HuH-7 (cell line): Measurements from ENCODE around the gene CCDC178.
A peak's percentile ranks its signal among the peaks of the same experiment; 100 is the strongest.

Source experiments
- DNase-seq: peaks from one replicate; pipeline ENCODE4 v3.0.0; 2011; ENCODE audit warnings: low spot score

Gene CCDC178

DNA sequence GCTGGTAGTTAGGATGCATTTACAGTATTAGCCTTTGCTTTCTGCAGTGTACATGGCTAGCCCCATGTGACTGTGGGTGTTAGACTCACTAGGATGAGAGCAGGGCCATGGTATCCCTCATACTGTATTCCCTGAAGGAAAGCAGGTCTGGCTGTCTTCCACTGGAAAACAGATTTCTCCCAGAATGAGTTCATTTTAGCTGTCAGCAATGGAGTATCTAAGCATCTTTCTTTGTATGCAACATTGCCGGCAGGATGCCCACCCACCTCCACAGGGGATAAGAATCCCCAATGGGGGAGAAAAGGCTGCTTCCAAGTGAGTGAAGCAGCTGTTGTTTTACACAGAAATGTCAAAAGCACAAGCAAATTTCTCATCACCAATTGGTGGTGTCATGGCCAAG is 525.0 kb downstream of the CCDC178 start:
- DNase-seq: no peak

DNA sequence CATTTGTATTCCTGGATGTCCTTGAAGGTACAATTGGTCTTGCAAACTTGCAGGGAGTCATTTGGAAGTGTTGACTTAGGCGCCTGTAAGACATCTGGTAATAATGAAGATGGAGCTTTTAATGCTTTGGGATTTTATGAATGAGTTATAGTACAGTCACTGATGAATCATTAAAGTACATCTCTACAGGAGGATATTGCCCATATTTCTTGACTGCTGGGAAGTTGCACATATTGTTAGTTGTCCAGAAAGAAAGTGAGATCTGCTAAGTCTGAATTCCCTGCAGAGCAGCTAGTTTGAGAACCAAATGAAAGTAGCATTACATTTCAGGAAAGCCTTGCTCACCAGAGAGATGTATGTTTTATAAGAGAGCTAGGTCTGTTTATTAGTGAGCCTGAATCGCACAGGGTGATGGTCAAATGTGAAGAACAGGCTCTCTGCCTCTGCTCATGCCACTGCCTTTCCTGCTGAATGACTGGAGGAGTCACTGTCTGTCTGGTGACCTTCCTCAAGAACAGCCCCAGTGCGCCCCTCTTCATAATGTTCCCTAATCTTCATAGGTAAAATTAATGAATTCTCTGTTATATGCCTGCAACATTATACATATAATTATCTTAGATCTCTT is 528.7 kb downstream of the CCDC178 start:
- DNase-seq: no peak

DNA sequence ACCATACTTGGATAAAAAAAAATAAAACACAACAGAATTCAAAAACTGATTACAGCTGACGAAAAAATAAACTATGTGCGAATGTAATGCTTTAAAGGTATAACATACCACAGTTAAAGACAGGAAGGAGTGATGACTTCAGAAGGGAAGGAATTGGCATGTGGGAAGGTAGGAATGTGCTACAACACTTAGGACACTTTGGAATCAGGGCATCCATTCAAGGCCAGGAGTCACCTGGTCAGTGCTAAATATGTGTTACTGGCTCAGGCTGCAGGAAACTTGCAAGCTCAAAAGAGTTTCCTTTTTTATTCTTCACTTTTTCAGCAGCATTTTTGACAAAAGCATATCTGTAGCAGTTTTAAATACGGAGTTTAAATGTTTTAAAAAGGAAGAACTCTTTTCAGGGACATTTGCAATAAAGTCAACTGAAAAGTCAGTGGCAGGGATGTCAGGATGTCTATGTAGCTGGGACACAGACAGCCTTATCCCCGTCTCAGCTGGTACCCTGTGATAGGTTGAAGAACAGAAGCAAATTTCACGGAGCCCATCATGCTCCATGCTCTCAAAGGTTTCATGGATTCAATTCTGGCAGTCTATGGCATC is 529.7 kb downstream of the CCDC178 start:
- DNase-seq: no peak

DNA sequence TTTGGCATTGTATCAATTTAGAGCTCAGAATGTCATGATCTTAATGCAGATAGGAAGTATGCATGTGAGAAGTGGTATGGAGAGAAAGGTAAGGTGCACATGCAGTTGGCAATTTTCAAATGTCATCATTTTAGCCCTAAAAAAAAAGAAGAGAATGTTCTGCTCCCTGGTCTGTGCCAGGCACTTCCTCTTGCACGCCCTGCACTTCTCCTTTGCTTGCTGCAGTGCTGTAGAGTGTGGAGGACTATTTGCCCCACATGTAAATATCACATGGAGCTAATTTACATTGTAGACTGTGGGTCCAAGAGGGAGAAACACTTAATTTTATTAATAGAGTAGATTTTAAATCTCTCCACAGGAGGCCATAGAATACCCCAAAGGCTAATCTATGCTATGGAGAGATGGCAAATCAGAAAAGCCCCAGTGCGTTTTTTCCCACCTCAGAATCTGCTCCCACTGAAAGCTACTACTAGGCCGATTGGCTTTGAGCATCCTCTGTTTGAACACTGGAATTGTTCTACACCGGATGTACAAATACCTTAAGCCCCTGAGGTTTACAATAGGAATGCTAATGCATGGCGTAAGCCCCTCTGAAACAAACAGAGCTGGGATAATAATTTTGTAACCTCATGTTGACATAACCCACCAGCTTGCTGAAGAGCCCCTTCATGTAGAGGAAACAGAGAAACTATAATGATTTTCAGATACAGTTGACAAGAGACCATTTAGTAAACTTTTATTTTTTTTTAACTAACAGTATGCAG is 530.5 kb downstream of the CCDC178 start:
- DNase-seq: no peak

DNA sequence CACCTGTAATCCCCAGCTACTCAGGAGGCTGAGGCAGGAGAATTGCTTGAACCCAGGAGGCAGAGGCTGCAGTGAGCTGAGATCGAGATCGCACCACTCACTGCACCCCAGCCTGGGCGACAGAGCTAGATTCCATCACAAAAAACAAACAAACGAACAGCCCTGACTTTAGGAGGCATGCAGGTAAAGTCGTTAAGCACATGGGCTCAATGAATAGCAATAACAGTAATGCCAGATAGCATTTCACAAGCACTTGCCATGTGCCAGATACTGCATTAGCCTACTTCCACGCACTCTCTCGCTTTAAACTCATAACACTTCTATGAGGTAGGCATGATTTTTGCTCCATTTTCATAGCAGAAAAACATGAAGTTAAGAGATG is 532.1 kb downstream of the CCDC178 start:
- DNase-seq: no peak

DNA sequence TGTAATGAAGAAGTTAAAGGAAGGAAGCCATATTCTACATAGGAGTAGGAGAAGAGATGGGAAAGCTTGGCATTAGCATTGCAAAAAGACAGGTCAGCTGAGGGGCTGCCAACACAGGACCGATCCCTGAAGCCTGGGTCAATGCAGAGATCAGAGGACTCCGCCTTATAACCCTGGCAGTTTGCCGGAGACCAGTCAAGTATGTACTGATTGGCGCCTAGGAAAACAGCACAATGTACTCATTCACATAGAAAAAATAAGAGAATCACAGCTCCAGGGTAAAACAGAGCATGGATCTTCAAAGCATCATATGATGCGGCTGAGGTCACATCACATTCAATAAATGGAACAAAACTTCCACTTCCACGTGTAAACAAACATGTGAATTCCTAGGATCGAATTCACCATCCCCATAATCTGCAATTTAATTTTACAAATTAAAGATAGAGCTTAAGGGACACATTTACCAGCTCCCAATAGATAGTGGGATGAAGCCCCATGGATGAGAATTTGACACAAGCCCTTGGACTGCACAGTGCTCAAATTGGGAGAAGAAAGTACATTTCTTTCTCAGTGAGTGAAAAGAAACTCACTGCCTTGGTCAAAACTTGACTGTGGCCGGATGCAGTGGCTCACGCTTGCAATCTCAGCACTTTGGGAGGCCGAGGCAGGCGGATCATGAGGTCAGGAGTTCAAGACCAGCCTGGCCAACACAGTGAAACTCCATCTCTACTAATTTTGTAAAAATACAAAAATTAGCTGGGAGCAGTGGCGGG is 532.7 kb downstream of the CCDC178 start:
- no peak for DNase-seq

DNA sequence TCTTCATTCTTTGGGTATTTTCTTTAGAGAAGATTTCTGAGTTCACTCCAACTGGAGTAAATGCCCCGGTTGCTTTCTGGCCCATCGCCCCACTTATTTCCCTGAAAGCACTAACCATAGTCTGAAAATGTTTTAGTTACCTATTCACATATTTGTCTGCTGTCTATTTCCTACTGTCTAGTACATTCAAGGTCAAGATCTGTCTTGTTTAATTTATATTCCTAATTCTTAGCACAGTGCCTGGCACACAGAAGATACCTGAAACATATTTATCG is 533.3 kb downstream of the CCDC178 start:
- no peak for DNase-seq

DNA sequence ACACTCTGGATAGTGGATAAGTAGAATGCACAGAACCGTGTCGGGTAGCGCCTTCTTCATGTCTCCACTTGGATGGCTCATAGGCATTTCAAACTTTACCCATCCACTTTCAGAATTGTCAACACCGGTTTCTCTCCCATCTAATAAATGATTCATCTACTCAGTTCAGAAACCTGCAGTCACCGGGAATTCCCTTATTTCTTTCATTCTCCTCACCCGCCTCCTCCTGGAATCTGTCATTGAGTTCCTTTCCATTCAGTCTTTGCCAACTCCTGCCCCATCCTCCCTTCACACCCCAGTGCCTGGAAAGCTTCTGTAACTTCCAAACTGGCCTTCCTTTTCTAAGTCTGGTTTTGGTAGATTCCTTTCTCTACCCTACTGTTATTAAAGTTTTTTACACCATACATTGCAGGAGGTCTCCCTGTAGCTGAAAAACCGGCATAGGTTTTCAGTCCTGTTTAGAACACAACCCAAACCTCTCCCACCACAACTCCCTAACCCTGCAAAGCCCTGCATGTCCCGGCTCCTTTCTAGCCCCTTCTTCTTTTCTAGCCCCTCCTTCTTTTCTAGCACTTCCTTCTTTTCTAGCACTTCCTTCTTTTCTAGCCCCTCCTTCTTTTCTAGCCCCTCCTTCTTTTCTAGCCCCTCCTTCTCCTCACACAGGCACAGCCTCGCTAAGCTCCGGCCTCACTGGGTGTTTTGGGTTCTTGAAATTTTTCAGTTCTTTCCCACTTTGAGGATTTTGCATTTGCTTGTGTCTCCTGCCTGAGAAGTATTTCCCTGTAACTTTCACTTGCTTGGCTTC is 533.8 kb downstream of the CCDC178 start:
- no peak for DNase-seq

DNA sequence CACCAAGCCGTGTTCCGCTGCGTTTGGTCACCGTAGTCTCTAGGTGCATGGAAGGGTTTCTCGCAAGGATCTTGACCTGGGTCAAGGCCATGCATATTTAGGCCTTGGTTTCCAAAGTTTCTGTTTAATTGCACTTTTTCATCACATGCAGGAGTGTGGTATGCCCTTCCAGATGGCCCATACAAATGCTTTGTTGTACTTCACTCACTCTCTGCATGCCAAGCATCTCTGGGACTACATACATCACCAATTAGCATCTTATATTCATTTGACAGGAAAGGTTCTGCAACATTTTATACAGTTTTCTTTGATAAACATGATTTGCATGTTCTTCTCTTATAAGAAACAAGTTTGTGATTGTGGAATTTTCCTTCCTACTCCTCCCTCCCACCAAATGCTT is 534.9 kb downstream of the CCDC178 start:
- DNase-seq: no peak

DNA sequence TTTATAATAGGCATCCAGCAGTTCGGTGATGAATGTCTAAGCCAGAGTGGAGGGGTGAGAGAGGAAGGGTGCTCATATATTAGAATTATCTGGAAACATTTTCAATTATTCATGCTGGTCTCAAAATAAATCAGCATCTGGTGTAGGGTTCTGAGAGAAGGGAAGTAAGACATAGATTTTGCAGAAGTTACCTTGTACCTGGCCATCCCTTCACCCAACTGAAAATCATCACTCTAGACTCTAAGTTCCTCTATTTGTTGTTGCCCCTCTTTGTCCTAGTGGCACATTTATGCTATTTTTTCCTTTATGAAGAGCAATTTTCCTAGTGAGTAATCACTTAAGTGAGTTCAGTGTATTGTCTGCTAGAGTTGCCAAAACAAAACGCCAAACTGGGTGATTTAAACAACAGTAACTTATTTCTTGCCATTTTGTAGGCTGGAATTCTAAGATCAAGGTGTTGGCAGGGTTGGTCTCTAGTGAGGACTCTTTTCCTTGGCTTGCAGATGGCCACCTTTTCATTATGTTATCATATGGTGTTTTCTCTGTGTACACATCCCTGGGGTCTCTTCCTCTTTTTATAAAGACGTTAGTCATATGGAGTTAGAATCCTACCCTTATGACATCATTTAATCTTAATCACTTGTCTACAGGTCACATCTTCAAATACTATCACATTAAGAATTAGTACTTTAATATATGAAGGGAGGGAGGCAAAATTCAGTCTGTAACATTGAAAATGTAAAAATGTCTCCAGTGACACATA is 537.8 kb downstream of the CCDC178 start:
- no peak for DNase-seq

DNA sequence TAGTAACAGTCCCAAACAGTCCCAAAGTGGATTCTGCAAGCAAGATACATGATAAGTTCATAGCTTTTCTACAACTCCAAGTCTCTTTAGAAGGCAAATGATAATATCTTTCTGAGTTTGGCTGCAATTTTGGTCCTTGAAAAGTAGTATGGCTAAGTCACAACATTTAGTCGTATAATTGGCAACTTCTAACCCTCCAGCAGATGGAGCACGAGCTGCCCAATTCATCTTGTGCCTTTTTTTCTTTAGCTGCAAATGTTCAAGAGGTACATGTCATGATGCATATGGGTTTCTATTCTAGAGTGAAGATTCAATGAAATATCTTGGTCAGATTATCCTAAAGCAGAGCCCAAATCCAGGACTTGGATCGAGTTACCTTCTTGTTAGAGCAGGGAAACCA is 540.7 kb downstream of the CCDC178 start:
- no peak for DNase-seq

DNA sequence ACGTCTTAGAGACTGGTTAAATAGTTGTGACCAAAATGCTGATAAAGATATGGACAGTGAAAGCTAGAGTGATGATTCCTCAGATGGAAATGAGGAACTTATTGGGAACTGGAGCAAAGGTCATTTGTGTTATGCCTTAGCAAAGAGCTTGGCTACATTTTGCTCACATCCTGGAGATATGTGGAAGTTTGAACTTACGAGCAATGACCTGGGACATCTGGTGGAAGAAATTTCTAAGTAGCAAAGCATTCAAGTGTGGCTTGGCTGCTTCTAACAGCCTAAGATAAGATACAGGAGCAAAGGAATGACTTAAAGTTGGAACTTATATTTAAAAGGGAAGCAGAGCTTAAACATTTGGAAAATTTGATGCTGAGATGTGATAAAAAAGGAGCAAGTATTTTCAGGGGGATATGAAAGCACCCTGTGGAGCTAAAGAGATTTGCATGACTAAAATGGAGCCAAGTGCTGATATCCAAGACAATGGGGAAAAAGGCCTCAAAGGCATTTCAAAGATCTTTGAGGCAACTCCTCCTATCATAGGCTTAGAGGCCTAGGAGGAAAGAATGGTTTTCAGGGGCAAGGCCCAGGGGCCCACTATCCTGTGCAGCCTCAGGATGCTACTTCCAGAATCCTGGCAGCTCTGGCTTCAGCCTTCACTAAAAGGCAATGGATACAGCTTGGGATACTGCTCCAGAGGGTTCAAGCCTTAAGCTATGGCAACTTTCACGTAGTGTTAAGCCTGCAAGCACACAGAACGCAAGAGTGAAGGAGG is 543.6 kb downstream of the CCDC178 start:
- no peak for DNase-seq

DNA sequence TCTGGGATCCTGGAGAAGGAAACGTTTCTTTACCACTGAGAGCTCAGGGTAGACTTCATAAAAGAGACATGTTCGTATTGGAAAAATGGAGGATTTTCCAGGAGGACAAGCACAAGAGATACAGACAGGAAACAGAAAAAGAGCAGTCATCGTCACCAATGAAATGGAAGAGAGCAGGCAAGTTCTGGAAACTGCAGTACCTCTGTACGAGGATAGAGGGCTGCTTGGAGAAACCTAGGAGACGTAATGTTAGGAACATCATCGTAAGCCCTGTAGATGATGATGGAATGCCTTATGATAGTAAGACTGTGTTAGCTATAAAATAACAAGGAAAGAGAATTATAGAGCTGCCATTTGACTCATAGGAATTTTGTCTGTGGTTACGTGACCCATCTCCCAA is 546.6 kb downstream of the CCDC178 start:
- peak; percentile 7 for DNase-seq

DNA sequence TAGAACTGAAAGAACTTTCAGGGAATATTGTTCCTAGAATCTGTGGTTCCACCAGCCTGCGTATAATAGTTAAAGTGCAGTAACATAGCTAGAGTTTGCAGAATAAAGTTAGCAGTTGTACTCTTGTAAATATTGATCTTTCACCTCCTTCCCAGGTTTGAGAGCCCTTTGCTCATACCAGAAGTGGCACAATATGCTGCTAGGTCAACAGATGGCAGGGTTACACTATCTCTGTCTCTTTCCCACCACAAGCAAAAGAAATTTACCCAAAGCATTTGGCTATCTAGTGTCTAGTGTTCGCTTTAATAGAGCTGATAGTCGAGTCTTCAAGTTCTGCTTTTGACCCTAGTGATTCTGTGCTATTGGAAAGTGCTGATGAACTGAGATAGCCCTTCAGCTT is 548.7 kb downstream of the CCDC178 start:
- DNase-seq: no peak

DNA sequence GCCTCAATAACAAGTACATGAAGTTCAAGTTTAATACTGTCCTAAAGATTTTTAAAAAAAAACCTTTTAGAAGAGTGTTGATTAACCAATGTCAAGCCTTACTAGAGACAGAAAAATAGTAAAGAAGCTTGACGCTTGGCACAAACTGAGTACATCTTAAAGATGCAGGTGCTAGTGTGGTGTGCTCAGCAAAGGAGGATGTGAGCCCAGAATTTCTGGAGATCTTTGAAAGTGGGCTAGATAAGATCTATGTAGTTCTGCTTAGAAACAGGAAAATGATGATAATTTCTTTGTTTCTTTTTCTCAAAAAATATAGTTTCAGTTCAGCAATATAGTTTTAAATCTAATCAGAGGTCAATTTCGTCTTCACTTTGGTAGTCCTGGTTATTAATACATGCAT is 549.4 kb downstream of the CCDC178 start:
- DNase-seq: no peak

DNA sequence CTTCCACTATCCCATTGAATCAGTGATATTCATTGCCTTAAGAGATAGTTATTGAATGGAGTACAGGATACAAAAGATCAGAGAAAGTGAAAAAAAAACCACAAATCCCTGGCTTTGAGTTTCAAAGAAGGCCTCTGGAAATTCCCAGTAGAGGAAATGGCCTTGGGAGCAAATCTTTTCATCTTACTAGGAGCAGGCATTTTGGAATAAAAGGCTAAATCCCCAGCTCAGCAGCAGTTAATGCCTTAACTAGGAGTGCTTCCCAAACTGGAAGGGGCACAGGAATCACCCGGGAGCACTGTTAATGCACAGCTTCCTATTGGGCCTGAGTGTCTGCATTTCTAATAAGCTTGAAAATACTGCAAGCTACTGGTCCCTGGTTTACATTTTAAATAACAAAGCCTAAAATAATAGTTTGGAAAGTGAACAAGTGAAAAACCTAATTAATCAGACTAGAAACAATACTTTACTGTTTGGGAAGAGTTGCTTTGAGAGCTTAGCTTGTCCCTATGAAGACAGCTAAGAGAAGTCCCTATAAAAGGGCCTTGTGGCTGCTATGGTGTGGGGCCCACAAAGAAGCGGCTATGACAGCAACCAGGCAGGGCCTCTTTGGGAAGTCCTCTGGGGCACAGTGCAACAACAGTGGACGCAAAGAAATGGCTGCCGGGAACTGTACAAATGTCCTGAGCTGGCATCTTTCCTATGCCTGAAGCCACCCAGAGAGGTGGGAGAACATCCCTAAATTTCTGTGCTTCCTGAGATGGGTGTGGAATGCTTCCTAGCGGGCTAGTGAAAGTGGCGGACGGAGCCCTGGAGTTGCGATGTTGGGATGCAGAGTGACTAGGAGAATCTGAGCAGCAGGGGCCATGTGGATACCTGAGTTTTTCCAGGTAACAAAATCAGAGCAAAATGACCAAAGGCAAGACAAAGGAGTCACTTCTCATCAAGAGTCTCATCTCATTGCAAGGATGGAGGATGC is 550.6 kb downstream of the CCDC178 start:
- no peak for DNase-seq

DNA sequence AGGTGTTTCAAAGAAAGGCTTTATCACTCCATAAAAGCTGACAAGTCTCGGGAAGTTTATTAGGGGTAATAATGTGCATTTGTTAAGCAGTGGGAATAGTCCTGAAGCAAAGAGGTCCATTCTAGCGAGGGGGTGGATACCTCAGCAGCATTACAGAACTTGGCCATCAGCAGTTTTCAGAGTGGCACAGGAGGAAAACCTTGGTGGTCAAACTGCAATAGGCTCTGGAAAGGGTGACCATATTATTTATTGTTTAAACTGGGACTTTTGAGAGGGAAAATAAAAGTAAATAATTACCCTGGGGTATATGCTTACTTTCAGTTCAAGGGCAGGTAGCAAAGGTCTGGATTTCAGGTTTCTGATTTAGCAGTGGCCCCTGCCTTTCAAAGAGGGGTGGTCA is 552.2 kb downstream of the CCDC178 start:
- no peak for DNase-seq
